Naive B cell (primary cell): Measurements from ENCODE around the gene PRPF4. TPM values are rescaled to one million over a fixed set of nuclear protein-coding genes. Genes with fewer than 3 reads are reported as not detected.
"Not testable (repeated sequence)": the region's sequence is repeated elsewhere in the genome, so short reads cannot be mapped to it uniquely, and the experiment has no call there.

Experiments used
- ATAC-seq, 2 donors: fragments of 150-1000 bp; cut with Tn5 transposase; 2 replicates each; pipeline ENCODE4 v1.10.0; 2021; ENCODE audit warnings: low read depth in 2 of 2, mild to moderate bottlenecking in 2 of 2, moderate library complexity in 2 of 2
- DNase-seq: peaks from one replicate; pipeline ENCODE4 v3.0.0; 2022
- H3K27ac Mint-ChIP-seq, 6 donors: one replicate each; pipeline ENCODE4 v1.8.0; 2020 to 2022; ENCODE audit warnings: mild to moderate bottlenecking in 6 of 6, mixed read lengths in 6 of 6, moderate library complexity in 5 of 6, inconsistent platforms in 2 of 6
- H3K27me3 Mint-ChIP-seq, 3 donors: one replicate each; pipeline ENCODE4 v1.8.0; 2021 to 2022; ENCODE audit warnings: mixed read lengths in 3 of 3, mild to moderate bottlenecking in 1 of 3
- H3K36me3 Mint-ChIP-seq, 2 donors: one replicate each; pipeline ENCODE4 v1.8.0; 2020 to 2022; ENCODE audit warnings: mixed read lengths in 2 of 2, inconsistent platforms in 1 of 2, mild to moderate bottlenecking in 1 of 2
- H3K4me1 Mint-ChIP-seq, 3 donors: one replicate each; pipeline ENCODE4 v1.8.0; 2020 to 2022; ENCODE audit warnings: mixed read lengths in 3 of 3, inconsistent platforms in 1 of 3, mild to moderate bottlenecking in 1 of 3, moderate library complexity in 1 of 3
- H3K4me3 Mint-ChIP-seq, 8 donors: one replicate each; pipeline ENCODE4 v1.8.0; 2020 to 2022; ENCODE audit warnings: mild to moderate bottlenecking in 8 of 8, mixed read lengths in 8 of 8, moderate library complexity in 8 of 8, inconsistent platforms in 2 of 8
- H3K9me3 Mint-ChIP-seq, 7 donors: one replicate each; pipeline ENCODE4 v1.8.0; 2020 to 2022; ENCODE audit warnings: mixed read lengths in 7 of 7, mild to moderate bottlenecking in 5 of 7, inconsistent platforms in 2 of 7, moderate library complexity in 1 of 7
- polyA plus RNA-seq, 6 donors: library from polyadenylated mRNA; unstranded; fragments of 300-500 nt; fragmentation: Illumina TruSeq; gene quantifications; one replicate each; pipeline ENCODE4 v1.2.3, GENCODE V29; 2021; ENCODE audit warnings: low read depth in 6 of 6

PRPF4 gene
- polyA plus RNA-seq, 6 donors from 2014 or later, result 8.2 to 28.2 (median 22.4) TPM

DNA sequence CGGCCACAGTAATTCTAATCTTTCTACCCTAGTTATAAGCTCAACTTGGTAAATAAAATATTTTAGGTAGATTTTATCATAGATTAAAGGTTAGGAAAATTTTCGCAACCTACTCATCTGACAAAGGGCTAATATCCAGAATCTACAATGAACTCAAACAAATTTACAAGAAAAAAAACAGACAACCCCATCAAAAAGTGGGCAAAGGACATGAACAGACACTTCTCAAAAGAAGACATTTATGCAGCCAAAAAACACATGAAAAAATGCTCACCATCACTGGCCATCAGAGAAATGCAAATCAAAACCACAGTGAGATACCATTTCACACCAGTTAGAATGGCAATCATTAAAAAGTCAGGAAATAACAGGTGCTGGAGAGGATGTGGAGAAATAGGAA lies 25.8 kb upstream of the PRPF4 start:
- not testable (repeated sequence) for H3K27me3 Mint-ChIP-seq, DNase-seq, H3K9me3 Mint-ChIP-seq, H3K4me1 Mint-ChIP-seq, ATAC-seq, H3K4me3 Mint-ChIP-seq, H3K36me3 Mint-ChIP-seq, H3K27ac Mint-ChIP-seq

DNA sequence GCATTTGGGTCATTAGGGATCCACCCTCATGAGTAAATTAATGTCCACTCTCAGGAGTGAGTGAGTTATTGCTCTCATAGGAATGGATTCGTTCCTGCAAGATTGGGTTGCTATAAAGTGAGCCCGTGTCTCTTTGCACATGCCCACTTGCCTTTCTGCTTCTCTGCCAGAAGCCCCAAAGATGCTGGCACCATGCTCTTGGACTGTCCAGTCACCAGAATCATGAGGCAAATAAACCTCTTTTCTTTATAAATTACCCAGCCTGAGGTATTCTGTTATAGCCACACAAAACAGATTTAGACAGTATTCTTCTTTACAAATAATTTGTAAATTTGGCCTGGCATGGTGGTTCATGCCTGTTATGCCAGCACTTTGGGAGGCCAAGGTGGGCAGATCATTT lies 24.7 kb upstream of the PRPF4 start:
- H3K36me3 Mint-ChIP-seq, result no peaks in the 10 kb centered on the region

DNA sequence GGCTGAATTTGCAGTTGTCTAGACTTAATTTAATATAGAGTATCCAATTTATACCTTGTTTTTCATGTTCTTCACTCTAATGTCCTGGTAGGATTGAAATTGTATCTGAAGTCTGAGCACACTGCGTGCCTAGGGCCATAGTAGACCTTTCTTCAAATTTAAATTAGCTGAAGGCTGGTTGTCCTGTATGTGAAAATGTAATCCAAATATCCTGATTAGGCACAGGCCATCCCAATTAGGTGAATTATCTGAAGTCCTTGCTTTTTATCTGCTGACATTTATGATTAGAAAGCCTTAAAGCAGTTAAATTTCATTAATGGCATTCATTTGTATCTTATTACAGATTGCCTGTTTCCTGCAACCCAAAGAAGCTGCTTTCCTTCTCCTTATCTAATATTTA lies 20.5 kb upstream of the PRPF4 start:
- Mint-ChIP-seq H3K4me1 (no peaks in the 10 kb centered on the region), H3K27me3 (no peaks in the 10 kb centered on the region), H3K4me3 (no peak overlapping the region), H3K27ac (no peak overlapping the region), H3K9me3 (peaks cover 0 to 4% (median 0%) of the 10 kb centered on the region in 7 donors), H3K36me3 (peaks cover 8 to 11% of the 10 kb centered on the region in 2 donors)
- no peak for DNase-seq
- no peak for ATAC-seq

More for the DNA sequence above, 24.7 kb upstream of the PRPF4 start:
- no peak for ATAC-seq
- DNase-seq, result no peak
- Mint-ChIP-seq H3K27me3 (no peaks in the 10 kb centered on the region), H3K4me3 (no peak overlapping the region), H3K9me3 (peaks cover 0 to 4% (median 0%) of the 10 kb centered on the region in 7 donors), H3K27ac (no peak overlapping the region), H3K4me1 (peaks cover 0 to 5% (median 3%) of the 10 kb centered on the region in 3 donors)

DNA sequence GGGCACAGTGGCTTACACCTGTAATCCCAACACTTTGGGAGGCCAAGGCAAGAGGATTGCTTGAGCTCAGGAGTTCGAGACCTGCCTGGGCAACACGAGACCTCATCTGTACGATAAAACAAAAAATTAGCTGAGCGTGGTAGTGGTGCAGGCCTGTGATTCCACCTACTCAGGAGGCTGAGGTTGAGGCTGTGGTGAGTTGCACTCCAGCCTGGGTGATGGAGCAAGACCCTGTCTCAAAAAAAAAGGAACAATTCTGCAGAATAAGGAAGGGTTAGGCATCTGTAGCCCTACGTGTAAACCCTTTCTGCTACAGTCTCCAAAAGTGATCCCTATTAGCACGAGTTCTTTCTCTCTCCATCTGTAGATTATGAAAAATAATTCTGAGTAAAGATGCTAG lies 20.0 kb upstream of the PRPF4 start:
- Mint-ChIP-seq H3K36me3 (peaks cover 13 to 15% of the 10 kb centered on the region in 2 donors), H3K27ac (no peak overlapping the region), H3K4me1 (no peaks in the 10 kb centered on the region), H3K4me3 (no peak overlapping the region), H3K9me3 (peaks cover 0 to 4% (median 0%) of the 10 kb centered on the region in 7 donors), H3K27me3 (no peaks in the 10 kb centered on the region)
- ATAC-seq (no peak), DNase-seq (no peak)

DNA sequence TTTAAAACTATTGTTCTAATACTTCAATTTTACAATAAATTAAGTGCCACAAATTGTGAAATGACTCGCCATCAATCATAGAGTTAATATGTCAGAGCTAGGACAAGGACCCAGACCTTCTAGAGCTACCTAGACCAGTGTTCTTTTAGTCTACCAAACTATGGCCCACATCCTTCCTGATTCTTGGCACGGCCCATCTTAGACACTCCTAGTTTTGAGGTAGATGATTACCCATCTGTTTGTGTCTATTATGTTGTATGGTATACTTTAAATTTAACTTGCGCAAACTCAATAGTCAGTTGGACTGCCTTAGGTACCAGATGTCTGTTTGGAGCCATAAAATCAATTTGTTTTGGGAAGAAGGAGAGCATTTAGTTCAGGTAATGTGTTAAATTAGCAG lies 17.6 kb upstream of the PRPF4 start:
- no peaks in the 10 kb centered on the region for H3K27me3 Mint-ChIP-seq
- no peak overlapping the region for H3K27ac Mint-ChIP-seq
- DNase-seq, result no peak
- H3K9me3 Mint-ChIP-seq, result no peaks in the 10 kb centered on the region
- H3K36me3 Mint-ChIP-seq, result peaks cover 13 to 15% of the 10 kb centered on the region in 2 donors
- H3K4me3 Mint-ChIP-seq, result no peak overlapping the region
- no peaks in the 10 kb centered on the region for H3K4me1 Mint-ChIP-seq
- no peak for ATAC-seq

DNA sequence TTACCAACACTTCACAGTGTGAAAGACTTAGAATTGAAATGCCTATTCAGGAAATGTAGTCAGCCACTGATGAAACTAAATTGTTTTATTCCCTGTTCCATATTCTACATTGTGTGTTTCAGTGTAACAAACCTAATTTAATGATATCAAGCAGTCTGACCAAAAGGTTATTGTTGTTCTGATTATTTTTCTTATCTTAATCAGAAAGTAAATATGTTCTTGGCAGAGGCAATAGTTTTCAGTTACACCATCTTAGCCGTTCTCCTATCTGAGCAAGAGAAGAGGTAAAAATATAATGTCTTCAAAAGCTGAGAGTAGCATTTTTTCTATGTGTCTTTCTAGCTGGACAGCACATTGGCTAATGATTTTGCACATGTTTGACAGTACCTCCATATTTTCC lies 17.2 kb upstream of the PRPF4 start:
- H3K27me3 Mint-ChIP-seq, result no peaks in the 10 kb centered on the region
- no peaks in the 10 kb centered on the region for H3K4me1 Mint-ChIP-seq
- no peak for ATAC-seq

DNA sequence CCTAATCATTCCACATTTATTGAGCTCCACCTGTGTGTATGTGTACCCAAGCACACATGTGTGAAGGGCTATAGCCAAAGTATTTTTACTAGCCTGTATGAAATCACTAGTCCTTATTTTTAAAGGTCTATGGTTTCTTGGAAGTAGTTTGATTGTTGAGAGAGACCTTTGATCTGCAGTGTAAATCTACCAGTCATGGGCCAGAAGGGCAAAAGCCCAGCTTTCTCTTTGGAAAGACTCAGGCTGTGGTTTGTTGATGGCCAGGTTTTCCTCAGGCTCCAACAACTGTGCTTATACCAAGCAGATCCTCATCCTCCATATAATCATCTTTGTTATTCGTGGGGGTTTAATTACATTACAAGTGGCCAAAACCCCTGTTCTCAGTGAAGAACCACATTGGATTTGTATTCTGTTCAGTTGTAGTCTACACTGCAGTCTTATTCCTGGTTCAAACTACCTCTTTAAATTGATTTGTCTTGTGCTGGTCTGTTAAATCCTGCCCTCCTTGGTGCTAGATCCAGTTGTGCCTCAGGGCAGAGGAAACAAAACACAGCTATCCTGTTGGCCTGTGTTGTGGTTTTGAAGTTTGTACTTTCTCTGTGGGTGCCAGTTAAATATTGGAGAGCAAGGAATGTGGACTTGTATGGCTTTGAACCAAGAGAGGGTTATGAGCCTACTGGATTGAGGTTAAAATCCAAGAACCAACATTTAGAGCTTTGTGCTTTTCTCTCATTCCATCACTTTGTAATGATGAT lies 13.4 kb upstream of the PRPF4 start:
- Mint-ChIP-seq H3K9me3 (peaks cover 0 to 2% (median 0%) of the 10 kb centered on the region in 7 donors), H3K4me3 (no peak overlapping the region), H3K27ac (no peak overlapping the region), H3K36me3 (peaks cover 13 to 20% of the 10 kb centered on the region in 2 donors), H3K4me1 (no peaks in the 10 kb centered on the region), H3K27me3 (no peaks in the 10 kb centered on the region)
- ATAC-seq (no peak), DNase-seq (no peak)

More for the DNA sequence above, 17.2 kb upstream of the PRPF4 start:
- H3K9me3 Mint-ChIP-seq, result no peaks in the 10 kb centered on the region
- H3K4me3 Mint-ChIP-seq, result no peak overlapping the region
- H3K36me3 Mint-ChIP-seq, result peaks cover 13 to 15% of the 10 kb centered on the region in 2 donors
- H3K27ac Mint-ChIP-seq, result no peak overlapping the region
- DNase-seq, result no peak

DNA sequence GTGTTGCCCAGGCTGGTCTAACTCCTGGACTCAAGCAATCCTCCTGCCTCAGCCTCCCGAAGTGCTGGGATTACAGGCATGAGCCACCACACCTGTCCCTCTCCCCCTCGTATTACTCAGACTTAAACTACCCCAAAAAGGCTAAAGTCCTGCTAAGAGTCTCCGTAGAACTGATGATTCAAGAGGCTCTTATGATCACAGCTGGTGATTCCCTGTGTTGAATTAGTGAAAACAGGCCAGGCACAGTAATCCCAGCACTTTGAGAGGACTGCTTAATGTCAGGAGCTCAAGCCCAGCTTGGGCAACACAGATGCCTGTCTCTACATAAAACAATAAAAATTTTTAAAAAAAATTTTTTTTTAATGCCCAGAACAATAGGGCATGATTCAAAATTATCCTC lies 9.3 kb upstream of the PRPF4 start:
- Mint-ChIP-seq H3K27ac (no peak overlapping the region), H3K36me3 (peaks cover 17 to 18% of the 10 kb centered on the region in 2 donors), H3K27me3 (no peaks in the 10 kb centered on the region), H3K9me3 (peaks cover 0 to 2% (median 0%) of the 10 kb centered on the region in 7 donors), H3K4me1 (peaks cover 0 to 13% (median 12%) of the 10 kb centered on the region in 3 donors), H3K4me3 (no peak overlapping the region)
- no peak for DNase-seq
- ATAC-seq, result no peak

DNA sequence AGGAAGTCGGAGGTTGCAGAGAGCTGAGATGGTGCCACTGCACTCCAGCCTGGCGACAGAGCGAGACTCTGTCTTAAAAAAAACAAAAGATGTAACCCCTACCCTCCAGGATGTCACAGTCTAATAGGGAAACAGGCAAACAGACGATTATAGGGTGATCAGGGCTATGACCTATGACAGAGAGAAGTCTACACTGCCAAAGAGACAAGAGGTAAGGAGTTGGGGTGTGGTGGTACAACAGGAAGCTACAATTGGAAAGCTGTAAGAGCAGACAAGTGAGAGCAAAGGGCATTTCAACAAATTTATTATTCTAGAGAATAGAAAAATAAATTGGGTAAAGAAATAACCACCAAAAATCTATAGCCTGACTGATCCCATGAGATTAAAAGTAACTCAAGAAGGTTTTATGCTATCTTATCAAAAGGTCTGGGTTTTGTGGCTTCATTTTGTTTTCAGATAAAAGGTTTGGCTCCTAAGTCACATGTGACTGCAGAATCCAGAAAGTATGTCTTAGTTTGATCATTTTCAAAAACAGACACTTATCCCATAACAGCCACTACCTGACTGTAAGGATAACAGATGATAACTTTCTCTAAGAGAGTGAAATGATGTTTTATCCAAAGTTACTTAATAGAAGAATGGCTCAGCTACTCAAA lies 7.4 kb upstream of the PRPF4 start:
- H3K27me3 Mint-ChIP-seq, result no peaks in the 10 kb centered on the region
- peaks cover 18 to 21% of the 10 kb centered on the region in 2 donors for H3K36me3 Mint-ChIP-seq
- no peak for ATAC-seq

DNA sequence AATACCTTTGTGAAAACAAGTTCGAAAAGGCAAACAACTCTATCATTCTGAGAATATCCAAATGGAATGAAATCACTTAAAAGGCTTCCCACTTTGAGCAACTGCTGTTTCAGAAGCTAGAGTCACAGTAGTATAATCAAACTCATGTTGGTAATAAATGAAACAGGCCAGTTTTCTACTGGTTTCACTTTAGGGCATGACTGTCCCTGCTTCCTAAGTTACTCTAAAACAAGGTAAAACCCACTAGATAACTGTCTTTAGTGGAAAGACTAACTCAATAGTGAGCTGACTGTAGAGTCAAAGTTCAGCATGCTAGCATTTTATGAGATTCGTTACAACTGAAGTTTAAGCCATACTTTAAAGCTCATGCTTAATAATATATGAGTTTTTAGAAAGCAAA lies 6.1 kb upstream of the PRPF4 start:
- no peak overlapping the region for H3K4me3 Mint-ChIP-seq
- ATAC-seq (no peak), DNase-seq (no peak)
- H3K9me3 Mint-ChIP-seq, result peaks cover 0 to 2% (median 0%) of the 10 kb centered on the region in 7 donors
- H3K4me1 Mint-ChIP-seq, result peaks cover 5 to 13% (median 13%) of the 10 kb centered on the region in 3 donors
- H3K27ac Mint-ChIP-seq, result no peak overlapping the region
- peaks cover 18 to 21% of the 10 kb centered on the region in 2 donors for H3K36me3 Mint-ChIP-seq
- no peaks in the 10 kb centered on the region for H3K27me3 Mint-ChIP-seq

More for the DNA sequence above, 7.4 kb upstream of the PRPF4 start:
- peaks cover 0 to 2% (median 0%) of the 10 kb centered on the region in 7 donors for H3K9me3 Mint-ChIP-seq
- peak overlapping the region in 2 of 6 donors; percentile 6 to 68 for H3K27ac Mint-ChIP-seq
- no peak overlapping the region for H3K4me3 Mint-ChIP-seq
- no peak for DNase-seq
- H3K4me1 Mint-ChIP-seq, result peaks cover 0 to 13% (median 13%) of the 10 kb centered on the region in 3 donors

DNA sequence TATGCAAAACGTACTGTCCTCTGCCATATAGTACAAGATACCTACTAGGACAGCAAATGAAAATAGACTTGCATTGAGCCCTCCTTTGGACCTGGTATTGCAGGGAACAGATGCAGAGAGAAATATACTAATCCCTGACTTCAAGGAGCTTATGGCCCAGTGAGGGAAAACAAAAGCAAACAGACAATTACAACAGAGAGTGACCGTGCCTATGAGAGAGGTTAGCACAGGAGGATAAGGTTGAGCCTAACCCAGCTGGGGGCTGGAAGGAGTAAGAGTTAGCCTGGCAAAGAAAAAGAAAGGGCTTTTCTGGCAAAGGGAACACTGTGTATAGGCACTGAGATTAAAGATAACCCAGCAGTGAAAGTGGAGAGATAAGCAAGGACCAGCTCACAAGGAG lies 5.6 kb upstream of the PRPF4 start:
- DNase-seq (no peak), ATAC-seq (no peak)
- Mint-ChIP-seq H3K4me3 (no peak overlapping the region), H3K27me3 (no peaks in the 10 kb centered on the region), H3K27ac (peak overlapping the region in 1 of 6 donors; percentile 12), H3K4me1 (peaks cover 8 to 13% (median 13%) of the 10 kb centered on the region in 3 donors), H3K36me3 (peaks cover 18 to 21% of the 10 kb centered on the region in 2 donors), H3K9me3 (peaks cover 0 to 2% (median 0%) of the 10 kb centered on the region in 7 donors)

DNA sequence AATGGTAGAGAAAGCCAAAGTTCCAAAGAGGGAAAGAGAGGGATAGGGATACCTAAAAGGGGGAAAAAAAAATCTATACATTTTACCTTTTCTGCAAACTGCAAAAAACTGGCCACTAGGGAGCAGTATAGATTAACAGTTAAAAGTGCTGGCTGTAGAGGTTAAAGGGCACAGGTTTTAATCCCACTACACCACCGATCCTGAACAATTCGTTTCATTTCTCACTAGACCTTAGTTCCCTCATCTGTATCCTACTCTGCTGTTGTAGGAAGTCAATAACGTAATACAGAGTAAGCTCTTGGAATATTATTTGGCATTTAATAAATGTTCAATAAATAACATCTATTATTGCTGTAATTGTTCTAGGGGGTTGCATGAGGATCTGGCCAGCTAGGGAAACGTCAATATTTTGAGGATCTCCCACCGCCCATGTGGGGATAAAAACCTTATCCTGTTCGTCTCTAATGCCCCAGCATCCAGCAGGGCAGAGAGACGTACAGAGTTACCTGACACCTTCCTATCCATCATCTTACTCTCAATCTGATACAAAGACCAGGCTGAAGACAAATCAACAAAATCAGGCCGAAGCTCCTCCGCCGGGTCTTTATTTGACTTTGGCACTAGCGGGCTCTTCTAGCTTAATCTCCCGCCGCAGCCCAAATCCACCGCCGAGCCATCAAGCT lies 843 bp upstream of the PRPF4 start:
- DNase-seq (peak; percentile 55), ATAC-seq (peak; percentile 3 to 5)
- H3K4me3 Mint-ChIP-seq, result no peak overlapping the region
- no peaks in the 10 kb centered on the region for H3K27me3 Mint-ChIP-seq
- H3K4me1 Mint-ChIP-seq, result peaks cover 8 to 17% (median 13%) of the 10 kb centered on the region in 3 donors
- peaks cover 17 to 21% of the 10 kb centered on the region in 2 donors for H3K36me3 Mint-ChIP-seq
- no peak overlapping the region for H3K27ac Mint-ChIP-seq
- no peaks in the 10 kb centered on the region for H3K9me3 Mint-ChIP-seq

DNA sequence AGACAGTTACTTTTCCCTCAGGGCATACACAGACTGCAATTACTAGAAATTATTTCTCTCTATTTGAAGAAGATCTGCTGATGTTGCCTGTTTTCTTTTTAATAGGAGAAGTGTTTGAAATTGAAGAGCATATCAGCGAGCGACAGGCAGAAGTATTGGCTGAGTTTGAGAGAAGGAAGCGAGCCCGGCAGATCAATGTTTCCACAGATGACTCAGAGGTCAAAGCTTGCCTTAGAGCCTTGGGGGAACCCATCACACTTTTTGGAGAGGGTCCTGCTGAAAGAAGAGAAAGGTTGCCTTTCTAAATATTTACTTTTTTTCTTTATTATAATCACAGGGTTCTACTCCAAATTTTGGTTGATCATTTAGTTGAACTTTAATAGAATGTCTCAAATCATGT lies 3.4 kb downstream of the PRPF4 start:
- no peaks in the 10 kb centered on the region for H3K9me3 Mint-ChIP-seq
- DNase-seq, result no peak
- no peak for ATAC-seq
- H3K36me3 Mint-ChIP-seq, result peaks cover 29 to 38% of the 10 kb centered on the region in 2 donors
- H3K27ac Mint-ChIP-seq, result peak overlapping the region in 2 of 6 donors; percentile 44 to 62
- H3K4me3 Mint-ChIP-seq, result peak overlapping the region in 2 of 8 donors; percentile 23 to 29
- no peaks in the 10 kb centered on the region for H3K27me3 Mint-ChIP-seq
- H3K4me1 Mint-ChIP-seq, result peaks cover 12 to 18% (median 15%) of the 10 kb centered on the region in 3 donors
